GM21528 (cell line): Measurements from ENCODE around the gene MTHFD1L.
"Not testable (repeated sequence)": the region's sequence is repeated elsewhere in the genome, so short reads cannot be mapped to it uniquely, and the experiment has no call there.

ENCODE experiments used
- ATAC-seq: cut with Tn5 transposase; IDR thresholded peaks from one replicate; pipeline ENCODE4 v1.9.1; 2021; ENCODE audit warnings: mild to moderate bottlenecking, moderate library complexity; ENCODE audit not compliant: unreplicated experiment, low FRiP score

The MTHFD1L gene

DNA sequence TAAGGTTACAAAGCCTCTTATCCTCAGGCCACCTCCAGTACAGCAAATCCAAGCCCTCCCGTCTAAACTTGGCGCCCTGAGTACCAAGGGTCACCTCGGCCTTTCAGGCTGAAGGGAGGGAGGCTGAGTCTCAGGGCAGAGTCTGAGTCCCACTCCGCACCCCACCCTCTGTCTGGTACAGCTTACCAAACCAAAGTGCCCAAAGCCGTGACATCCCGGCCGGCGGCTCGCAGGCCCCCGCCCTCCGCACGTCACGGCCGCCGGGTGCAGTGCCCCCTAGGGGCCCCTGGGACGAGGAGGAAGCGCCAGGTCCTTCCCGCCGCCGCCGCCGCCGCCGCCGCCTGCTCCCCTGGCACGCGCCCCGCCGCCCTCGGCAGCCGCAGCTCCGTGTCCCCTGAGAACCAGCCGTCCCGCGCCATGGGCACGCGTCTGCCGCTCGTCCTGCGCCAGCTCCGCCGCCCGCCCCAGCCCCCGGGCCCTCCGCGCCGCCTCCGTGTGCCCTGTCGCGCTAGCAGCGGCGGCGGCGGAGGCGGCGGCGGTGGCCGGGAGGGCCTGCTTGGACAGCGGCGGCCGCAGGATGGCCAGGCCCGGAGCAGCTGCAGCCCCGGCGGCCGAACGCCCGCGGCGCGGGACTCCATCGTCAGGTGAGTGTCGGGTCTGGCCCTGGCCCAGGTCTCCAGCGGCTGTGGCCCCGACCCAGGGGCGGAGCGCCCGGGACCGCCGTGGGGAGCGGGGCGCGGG is at the start of gene MTHFD1L:
MTHFD1L (plus strand) TSS at position 297 of the 741 bp plus-strand sequence; CDS start at position 418, 121 bp downstream.
- ATAC-seq = peak; percentile 82

GRCh38 chr6:150816554-150816953 is 48.9 kb upstream of the MTHFD1L start:
- not testable (repeated sequence) for ATAC-seq

DNA sequence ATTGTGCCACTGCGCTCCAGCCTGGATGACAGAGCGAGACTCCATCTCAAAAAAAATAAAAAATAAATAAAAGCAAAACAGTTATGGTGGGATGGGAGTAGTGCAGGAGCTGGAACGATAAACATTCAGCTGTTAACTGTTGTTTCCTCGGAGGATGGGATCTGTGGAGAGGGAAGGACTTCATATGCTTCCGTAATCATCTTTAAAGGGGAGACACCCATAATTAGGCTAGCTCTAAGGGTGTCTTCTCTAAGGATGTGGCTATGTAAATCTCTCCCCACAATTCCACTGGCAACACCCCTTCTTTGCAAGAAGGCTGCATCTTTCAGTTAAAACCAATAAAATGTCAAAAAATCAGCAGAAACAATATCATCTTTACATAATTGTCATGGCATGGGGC is 42.6 kb upstream of the MTHFD1L start:
- ATAC-seq = no peak

DNA sequence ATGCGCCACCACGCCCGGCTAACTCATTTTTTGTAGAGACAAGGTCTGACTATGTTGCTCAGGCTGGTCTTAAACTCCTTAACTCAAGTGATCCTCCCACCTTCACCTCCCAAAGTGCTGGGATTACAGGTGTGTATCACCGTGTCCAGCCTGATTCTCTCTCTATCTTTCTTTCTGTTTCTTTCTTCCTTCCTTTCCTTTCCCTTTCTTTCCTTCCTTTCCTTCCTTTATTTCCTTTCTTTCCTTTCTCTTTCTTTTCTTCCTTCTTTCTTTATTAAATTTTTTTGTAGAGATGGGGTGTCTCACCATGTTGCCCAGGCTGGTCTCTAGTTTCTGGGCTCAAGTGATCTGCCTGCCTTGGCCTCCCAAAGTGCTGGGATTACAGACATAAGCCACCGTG is 38.7 kb upstream of the MTHFD1L start:
- ATAC-seq = no peak

- ATAC-seq = not testable (repeated sequence)
Measured at GRCh38 chr6:150828107-150828506, 37.4 kb upstream of the MTHFD1L start.

DNA sequence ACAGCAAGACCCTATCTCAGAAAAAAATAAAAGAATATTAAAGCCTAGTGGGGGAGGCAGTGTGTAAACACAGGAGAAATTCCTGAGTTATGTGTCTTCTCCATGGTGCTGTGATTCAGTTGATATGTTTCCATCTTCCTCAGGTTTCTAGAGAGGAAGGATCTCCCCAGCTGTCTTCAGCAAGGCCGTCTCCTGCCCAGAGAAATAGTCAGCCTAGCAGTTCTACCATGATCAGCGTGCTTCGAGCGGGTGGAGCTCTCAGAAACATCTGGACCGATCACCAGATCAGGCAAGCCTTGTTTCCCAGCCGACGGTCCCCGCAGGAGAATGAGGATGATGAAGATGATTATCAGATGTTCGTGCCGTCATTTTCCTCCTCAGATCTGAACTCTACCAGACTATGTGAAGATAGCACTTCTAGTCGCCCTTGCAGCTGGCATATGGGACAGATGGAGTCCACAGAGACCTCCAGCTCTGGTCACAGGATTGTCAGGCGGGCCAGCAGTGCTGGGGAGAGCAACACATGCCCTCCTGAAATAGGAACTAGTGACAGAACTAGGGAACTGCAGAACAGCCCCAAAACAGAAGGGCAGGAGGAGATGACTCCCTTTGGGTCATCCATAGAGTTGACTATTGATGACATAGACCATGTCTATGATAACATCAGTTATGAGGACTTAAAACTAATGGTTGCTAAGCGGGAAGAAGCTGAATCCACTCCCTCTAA is 34.9 kb upstream of the MTHFD1L start:
- no peak for ATAC-seq

DNA sequence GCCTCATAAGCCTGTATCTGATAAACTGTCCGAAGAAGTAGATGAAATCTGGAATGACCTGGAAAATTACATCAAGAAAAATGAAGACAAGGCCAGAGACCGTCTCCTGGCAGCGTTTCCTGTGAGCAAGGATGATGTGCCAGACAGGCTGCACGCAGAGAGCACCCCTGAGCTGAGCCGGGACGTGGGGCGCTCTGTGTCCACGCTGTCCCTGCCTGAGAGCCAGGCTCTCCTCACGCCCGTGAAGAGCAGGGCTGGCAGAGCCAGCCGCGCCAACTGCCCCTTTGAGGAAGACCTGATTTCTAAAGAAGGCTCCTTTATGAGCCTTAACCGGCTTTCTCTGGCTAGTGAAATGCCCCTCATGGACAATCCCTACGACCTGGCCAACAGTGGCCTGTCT is 33.9 kb upstream of the MTHFD1L start:
- no peak for ATAC-seq

DNA sequence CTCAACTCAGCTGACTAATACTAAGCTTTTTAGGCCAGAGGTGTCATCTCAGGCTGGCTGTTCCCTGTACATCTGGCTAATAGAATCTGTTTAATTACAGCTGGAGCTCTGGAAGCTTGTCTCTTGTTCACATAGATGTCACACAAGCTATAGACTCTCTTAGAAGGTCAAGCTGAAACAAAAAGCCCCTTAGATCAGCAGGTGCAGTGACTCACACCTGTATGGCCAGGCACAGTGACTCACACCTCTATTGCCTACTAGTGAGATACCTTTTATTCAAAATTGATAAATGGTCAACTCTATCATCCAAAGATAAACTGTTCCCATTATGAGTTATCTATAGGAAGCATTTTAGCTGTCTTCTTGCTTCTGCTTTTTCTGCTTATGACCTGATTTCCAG is 29.9 kb upstream of the MTHFD1L start:
- ATAC-seq = no peak

- no peak for ATAC-seq
Measured at GRCh38 chr6:150840185-150840584, 25.3 kb upstream of the MTHFD1L start.

GRCh38 chr6:150841189-150841588 is 24.3 kb upstream of the MTHFD1L start:
- ATAC-seq = no peak

DNA sequence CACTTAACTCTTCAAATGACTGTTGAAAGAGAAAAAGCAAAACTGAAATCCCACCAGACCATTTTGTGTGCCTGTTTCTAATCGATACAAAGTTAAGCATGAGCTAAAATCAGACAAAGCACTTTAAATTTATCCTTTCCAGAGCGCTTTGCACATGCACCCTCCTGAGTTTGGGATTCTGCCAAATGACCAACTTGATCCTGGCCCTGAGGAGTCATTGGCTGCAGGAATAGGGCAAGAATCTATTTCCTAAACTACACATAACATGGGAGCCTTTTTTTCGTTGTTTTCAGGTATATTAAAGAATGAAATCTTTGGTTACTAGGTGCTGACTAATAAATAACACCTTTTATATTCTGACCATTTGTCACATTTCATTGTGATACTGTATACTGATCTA is 23.8 kb upstream of the MTHFD1L start:
- ATAC-seq = no peak

DNA sequence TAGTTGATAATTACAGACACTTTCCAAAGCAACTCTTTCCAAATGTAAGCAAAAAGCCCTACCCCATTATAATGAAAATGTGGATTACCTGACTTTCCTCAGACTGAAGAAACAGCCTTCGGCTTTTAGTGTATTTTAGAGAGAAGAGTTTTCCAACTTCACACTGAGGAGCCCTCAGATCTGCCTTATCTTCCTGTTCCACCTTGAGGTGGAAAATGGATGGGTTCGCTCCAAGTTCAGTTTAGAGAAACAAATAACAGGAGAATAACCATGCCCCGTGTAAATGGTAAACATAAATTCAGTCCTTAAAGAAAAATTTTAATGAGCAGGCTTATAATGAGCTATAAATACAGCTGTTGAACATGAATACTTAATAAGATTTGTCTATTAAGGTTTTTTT is 21.1 kb upstream of the MTHFD1L start:
- no peak for ATAC-seq

GRCh38 chr6:150846641-150847040 is 18.9 kb upstream of the MTHFD1L start:
- no peak for ATAC-seq

DNA sequence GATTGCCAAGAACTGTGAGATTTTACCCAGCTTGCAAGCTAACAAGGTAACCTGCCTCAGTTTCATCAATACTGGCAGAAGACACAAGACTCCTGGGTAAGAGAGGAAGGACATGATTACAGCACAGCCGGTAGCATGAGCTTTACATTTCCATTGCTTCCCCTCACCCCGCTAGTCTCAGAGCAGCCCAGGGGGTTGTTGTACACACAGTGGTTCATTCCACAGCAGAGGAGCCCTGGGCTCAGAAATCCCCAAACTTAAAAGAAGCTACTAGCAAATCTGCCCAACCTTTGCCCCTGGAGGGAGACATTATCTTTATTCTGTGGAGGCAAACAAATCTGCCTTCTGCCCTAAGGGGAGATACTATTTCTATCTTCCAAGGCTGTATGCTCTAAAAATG is 17.1 kb upstream of the MTHFD1L start:
- ATAC-seq = no peak

GRCh38 chr6:150854392-150854791 is 11.1 kb upstream of the MTHFD1L start:
- not testable (repeated sequence) for ATAC-seq

- not testable (repeated sequence) for ATAC-seq
Measured at GRCh38 chr6:150855171-150855570, 10.3 kb upstream of the MTHFD1L start.

DNA sequence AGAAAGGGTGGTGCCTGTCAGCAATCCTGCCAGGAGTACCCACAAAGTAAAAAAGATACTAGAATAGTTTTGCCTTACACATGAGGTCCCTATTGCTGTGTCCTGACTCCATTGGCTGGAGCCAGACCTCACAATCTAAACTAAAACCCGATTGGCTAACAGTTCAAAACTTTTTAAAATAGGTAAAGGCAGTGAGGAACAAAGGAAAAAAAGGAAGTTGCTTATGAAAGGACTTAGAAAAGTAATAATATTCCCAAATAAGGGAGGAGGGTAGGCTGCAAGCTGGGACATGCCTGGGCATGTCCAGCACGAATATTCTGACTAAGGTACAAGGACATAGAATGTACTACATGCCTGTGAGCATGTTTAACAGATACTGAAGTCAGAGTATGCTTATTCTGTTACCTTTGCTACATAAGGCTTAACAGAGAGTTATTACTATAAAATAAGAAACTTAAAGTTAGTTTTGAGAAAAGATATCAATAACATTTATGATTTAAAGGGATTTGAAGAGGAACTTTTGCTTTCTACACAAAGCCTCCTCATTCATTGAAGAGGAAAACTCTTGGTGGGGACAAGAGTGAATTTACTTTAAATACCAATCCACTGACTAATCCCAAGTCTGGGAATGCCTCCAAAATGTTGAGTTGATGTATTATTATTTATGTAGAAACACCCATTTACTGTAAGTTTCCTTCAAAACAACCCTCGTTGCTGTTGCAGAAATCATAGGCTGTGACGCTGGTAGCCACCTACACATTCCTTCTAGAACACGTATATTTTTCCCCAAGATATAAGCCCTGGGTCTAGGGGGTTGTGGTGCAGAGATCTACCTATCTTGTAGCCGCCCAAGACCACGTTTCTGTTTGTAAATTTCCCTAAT is 8.2 kb upstream of the MTHFD1L start:
- ATAC-seq = no peak

GRCh38 chr6:150857945-150858308 is 7.6 kb upstream of the MTHFD1L start:
- no peak for ATAC-seq

- not testable (repeated sequence) for ATAC-seq
Measured at GRCh38 chr6:150861448-150862168, 3.9 kb upstream of the MTHFD1L start.

- ATAC-seq = no peak
Measured at GRCh38 chr6:150863213-150863928, 2.1 kb upstream of the MTHFD1L start.
